PFSK-1 (cell line): ENCODE measurements around the gene PEAR1.

Experiments
- FOXP2 ChIP-seq: optimal IDR thresholded peaks from 2 replicates; pipeline ENCODE3; 2011; ENCODE audit warnings: borderline replicate concordance, control low read depth, inconsistent platforms; ENCODE audit not compliant: insufficient read depth; ENCODE audit errors: extremely low read length, extremely low read depth
- POLR2AphosphoS5 ChIP-seq: IDR thresholded peaks from 2 replicates; pipeline ENCODE4 v1.6.1; 2012; ENCODE audit warnings: low read depth, mild to moderate bottlenecking, control low read depth, low read length, moderate library complexity
- SIN3A ChIP-seq: IDR thresholded peaks from 2 replicates; pipeline ENCODE4 v1.6.1; 2012; ENCODE audit warnings: mild to moderate bottlenecking, low read length, moderate library complexity, borderline replicate concordance; ENCODE audit not compliant: insufficient read depth
- TAF1 ChIP-seq: IDR thresholded peaks from 2 replicates; pipeline ENCODE4 v1.6.1; 2012; ENCODE audit warnings: low read length, control low read depth, borderline replicate concordance; ENCODE audit not compliant: insufficient read depth
- TF ChIP-seq, protein P1 (sequence below), 2 experiments: IDR thresholded peaks; 2 replicates each; pipeline versions ENCODE4 v1.6.1 to v1.8.0; 2011 to 2012; ENCODE audit warnings: low read depth in 2 of 2, low read length in 2 of 2, control low read depth in 1 of 2, inconsistent platforms in 1 of 2, mild to moderate bottlenecking in 1 of 2, moderate library complexity in 1 of 2; ENCODE audit not compliant: insufficient read depth in 1 of 2

The PEAR1 gene

DNA sequence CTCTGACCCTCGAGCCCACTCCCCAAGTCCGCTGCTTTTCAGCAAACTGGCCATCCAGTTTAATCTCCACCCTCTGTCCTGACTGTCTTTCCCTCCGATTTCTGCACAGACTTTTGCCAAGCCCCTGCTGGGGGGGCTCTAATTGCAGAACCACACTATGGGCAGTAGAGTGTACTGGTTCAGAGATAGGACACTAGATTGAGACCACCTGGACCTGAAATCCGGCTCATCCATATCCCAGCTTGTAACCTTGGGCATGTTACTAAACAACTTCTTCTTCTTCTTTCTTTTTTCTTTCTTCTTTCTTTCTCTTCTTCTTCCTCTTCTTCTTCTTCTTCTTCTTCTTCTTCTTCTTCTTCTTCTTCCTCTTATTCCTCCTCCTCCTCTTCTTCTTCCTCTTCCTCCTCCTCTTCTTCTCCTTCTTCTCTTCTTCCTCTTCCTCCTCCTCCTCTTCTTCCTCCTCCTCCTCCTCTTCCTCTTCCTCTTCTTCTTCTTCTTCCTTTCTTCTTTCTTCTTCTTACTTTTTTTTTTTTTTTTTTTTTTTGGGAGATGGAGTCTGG is 34.6 kb downstream of the PEAR1 start:
- no peak for TF ChIP-seq SIN3A
- TF ChIP-seq FOXP2, result no peak
- TF ChIP-seq POLR2AphosphoS5, result no peak
- TF ChIP-seq TAF1, result no peak
- TF ChIP-seq, protein P1, sequence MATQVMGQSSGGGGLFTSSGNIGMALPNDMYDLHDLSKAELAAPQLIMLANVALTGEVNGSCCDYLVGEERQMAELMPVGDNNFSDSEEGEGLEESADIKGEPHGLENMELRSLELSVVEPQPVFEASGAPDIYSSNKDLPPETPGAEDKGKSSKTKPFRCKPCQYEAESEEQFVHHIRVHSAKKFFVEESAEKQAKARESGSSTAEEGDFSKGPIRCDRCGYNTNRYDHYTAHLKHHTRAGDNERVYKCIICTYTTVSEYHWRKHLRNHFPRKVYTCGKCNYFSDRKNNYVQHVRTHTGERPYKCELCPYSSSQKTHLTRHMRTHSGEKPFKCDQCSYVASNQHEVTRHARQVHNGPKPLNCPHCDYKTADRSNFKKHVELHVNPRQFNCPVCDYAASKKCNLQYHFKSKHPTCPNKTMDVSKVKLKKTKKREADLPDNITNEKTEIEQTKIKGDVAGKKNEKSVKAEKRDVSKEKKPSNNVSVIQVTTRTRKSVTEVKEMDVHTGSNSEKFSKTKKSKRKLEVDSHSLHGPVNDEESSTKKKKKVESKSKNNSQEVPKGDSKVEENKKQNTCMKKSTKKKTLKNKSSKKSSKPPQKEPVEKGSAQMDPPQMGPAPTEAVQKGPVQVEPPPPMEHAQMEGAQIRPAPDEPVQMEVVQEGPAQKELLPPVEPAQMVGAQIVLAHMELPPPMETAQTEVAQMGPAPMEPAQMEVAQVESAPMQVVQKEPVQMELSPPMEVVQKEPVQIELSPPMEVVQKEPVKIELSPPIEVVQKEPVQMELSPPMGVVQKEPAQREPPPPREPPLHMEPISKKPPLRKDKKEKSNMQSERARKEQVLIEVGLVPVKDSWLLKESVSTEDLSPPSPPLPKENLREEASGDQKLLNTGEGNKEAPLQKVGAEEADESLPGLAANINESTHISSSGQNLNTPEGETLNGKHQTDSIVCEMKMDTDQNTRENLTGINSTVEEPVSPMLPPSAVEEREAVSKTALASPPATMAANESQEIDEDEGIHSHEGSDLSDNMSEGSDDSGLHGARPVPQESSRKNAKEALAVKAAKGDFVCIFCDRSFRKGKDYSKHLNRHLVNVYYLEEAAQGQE (IDR thresholded peaks at IDR 0.05; ENCODE audit: insufficient read depth in 1 of 2, low read depth in 2 of 2, low read length in 2 of 2), result no peak

DNA sequence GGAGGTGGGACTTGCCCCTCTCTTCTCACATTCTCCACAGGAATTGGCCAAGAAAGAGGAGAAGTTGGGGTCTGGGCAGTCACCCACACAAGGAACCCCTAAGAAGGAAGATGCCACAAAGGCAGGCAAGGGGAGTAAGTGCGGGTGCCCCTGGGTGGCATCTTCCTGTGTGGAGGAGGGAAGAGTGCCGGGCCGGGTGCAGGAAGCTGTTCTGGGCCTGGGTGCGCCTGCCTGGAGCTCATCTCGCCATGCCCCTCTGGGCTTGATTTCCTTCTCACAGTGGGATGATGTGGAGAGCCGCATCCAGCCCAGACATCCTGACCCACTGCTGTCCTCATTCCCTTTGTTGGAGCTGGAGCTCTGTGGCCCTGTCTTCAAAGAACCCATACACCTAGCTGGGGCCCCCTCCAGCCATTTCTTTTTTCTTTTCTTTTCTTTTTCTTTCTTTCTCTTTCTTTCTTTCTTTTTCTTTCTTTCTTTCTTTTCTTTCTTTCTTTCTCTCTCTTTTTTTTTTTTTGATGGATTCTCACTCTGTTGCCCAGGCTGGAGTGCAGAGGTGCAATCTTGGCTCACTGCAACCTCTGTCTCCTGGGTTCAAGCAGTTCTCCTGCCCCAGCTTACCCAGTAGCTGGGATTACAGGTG is 36.2 kb downstream of the PEAR1 start:
- TF ChIP-seq, protein P1 (IDR thresholded peaks at IDR 0.05; ENCODE audit: insufficient read depth in 1 of 2, low read depth in 2 of 2, low read length in 2 of 2), result no peak
- TF ChIP-seq FOXP2 (no peak), POLR2AphosphoS5 (no peak), TAF1 (no peak), SIN3A (no peak)

DNA sequence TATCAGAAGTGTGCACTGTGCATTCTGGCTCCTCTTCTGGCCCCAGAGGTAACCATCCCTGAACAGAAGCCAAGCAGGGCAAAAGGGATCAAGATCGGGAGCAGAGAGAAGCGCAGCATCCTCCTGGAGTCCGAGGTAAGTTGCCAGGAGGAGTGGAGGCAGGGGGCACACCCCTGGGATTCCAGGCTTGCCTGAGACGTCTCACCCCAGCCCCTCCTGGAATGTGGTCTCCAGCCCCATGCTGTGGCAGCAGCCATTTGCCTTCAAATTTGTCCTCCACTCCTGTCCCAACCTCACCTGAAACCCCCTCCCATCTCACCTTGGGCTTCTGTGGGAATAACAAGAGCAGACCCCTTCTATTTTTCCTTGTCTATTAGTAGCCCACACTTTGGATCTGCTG is 37.0 kb downstream of the PEAR1 start:
- TF ChIP-seq, protein P1 (IDR thresholded peaks at IDR 0.05; ENCODE audit: insufficient read depth in 1 of 2, low read depth in 2 of 2, low read length in 2 of 2), result no peak
- TF ChIP-seq POLR2AphosphoS5, result no peak
- no peak for TF ChIP-seq SIN3A
- no peak for TF ChIP-seq FOXP2
- no peak for TF ChIP-seq TAF1

DNA sequence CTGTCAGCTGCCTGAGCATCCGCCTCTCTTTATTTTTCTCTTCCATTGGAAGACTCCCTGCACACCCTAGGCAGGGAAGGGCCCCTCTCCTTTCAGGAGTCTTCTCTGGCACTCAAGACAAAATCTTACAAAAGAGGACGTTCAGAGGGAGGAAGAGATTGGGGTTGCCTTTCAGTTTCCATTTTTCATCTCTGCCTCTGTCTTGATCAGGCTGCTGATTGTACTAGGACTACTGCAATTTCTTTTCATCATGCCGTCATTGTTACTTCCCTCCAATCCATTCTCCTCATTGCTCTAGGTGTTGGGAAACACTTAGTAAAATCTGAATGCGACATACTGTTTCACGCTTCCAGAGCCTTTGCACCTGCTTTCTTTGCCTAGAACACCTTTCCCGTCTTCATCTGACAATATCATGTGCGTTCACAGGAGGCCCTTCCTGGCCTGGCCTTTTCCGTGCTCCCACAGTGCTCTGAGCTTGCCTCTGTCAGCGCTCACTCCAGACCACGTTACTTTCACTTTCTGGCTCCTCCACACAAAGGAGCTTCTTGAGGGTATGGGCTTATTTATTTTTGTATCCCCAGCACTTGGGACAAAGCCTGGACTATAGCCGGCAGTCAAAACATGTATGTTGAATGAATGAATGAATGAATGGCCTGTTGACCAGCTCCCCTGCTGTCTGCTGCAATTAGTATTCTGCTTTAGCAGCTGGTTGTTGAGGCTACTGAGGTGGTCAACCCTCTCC is 37.9 kb downstream of the PEAR1 start:
- TF ChIP-seq TAF1, result no peak
- no peak for TF ChIP-seq FOXP2
- no peak for TF ChIP-seq SIN3A
- TF ChIP-seq, protein P1 (IDR thresholded peaks at IDR 0.05; ENCODE audit: insufficient read depth in 1 of 2, low read depth in 2 of 2, low read length in 2 of 2), result no peak
- TF ChIP-seq POLR2AphosphoS5, result no peak
